Activated gamma-delta T cell treated with anti-CD3 and anti-CD28 coated beads, Interleukin-2, amount 50 U/mL, for 16 hours (primary cell): ENCODE data around the gene UBE2L5.
A peak's percentile ranks its signal among the peaks of the same experiment; 100 is the strongest.

ENCODE experiments used
- DNase-seq: peaks from one replicate; pipeline ENCODE4 v3.0.0-alpha.2; 2020; ENCODE audit warnings: low read depth

UBE2L5 gene

GRCh38 chr13:30422054-30422839 is at the start of gene UBE2L5:
Gene UBE2L5, plus strand, starts transcription at chr13:30422493. Its CDS starts 5,498 bp downstream, at chr13:30427991.
- peak; percentile 24 for DNase-seq

GRCh38 chr13:30373727-30374126 is 48.6 kb upstream of the UBE2L5 start:
- DNase-seq, result no peak

GRCh38 chr13:30375265-30375835 is 46.9 kb upstream of the UBE2L5 start:
- no peak for DNase-seq

GRCh38 chr13:30376426-30377311 is 45.6 kb upstream of the UBE2L5 start:
- peak; percentile 47 for DNase-seq

- no peak for DNase-seq
Observed at GRCh38 chr13:30377312-30377685, 45.0 kb upstream of the UBE2L5 start.

GRCh38 chr13:30378191-30378590 is 44.1 kb upstream of the UBE2L5 start:
- DNase-seq, result no peak

GRCh38 chr13:30381049-30381448 is 41.2 kb upstream of the UBE2L5 start:
- no peak for DNase-seq

- DNase-seq, result no peak
Observed at GRCh38 chr13:30382836-30383525, 39.3 kb upstream of the UBE2L5 start.

- no peak for DNase-seq
Observed at GRCh38 chr13:30388406-30389283, 33.6 kb upstream of the UBE2L5 start.

- DNase-seq, result no peak
Observed at GRCh38 chr13:30391956-30392680, 30.2 kb upstream of the UBE2L5 start.

GRCh38 chr13:30392681-30393045 is 29.6 kb upstream of the UBE2L5 start:
- DNase-seq, result no peak

GRCh38 chr13:30394751-30395191 is 27.5 kb upstream of the UBE2L5 start:
- DNase-seq, result no peak

GRCh38 chr13:30395192-30396158 is 26.8 kb upstream of the UBE2L5 start:
- no peak for DNase-seq

GRCh38 chr13:30396434-30397075 is 25.7 kb upstream of the UBE2L5 start:
- DNase-seq, result no peak

- DNase-seq, result no peak
Observed at GRCh38 chr13:30398601-30399072, 23.7 kb upstream of the UBE2L5 start.

GRCh38 chr13:30400376-30400775 is 21.9 kb upstream of the UBE2L5 start:
- no peak for DNase-seq

GRCh38 chr13:30401347-30401746 is 20.9 kb upstream of the UBE2L5 start:
- DNase-seq, result no peak

- DNase-seq, result no peak
Observed at GRCh38 chr13:30403456-30403855, 18.8 kb upstream of the UBE2L5 start.

- no peak for DNase-seq
Observed at GRCh38 chr13:30404207-30404606, 18.1 kb upstream of the UBE2L5 start.
